HCT116 (cell line): ENCODE results near the gene DOK6. TPM values are rescaled to one million over a fixed set of nuclear protein-coding genes. Genes with fewer than 3 reads are reported as not detected.

Experiments
- ATAC-seq: fragments of 200-7000 bp; cut with Tn5 transposase; 2 replicates; pipeline ENCODE4 v1.9.1; 2020; ENCODE audit warnings: mild to moderate bottlenecking, moderate library complexity
- BruUV-seq: library from RNA; stranded (reverse); fragments of 400-500 nt; replicated peaks from 2 replicates; lab custom pipeline; 2021; lab: Mats Ljungman, UMichigan
- CTCF ChIA-PET: fragments of 300-600 bp; sonication (Branson Sonifier 250); formaldehyde crosslinking; loops from one replicate; lab custom pipeline; 2021; ENCODE audit warnings: antibody characterized with exemption; lab: Charles Lee
- POLR2A ChIA-PET: fragments of 300-600, 350-600 bp; sonication (Branson Sonifier 250); formaldehyde crosslinking; loops from one replicate; lab custom pipeline; 2021; ENCODE audit warnings: antibody characterized with exemption; lab: Charles Lee
- RAD21 ChIA-PET, 2 experiments: fragments of 300-600 bp; sonication (Branson Sonifier 250); formaldehyde crosslinking; loops; one replicate each; lab custom pipeline; 2023; ENCODE audit warnings: low total read pairs in 2 of 2; ENCODE audit not compliant: uncharacterized antibody in 2 of 2, unreplicated experiment in 2 of 2, low non-redundant PET in 1 of 2; lab: Charles Lee
- DNase-seq: peaks from one replicate; pipeline ENCODE4 v3.0.0-alpha.2; 2010; ENCODE audit warnings: low read depth, low spot score
- H2AFZ ChIP-seq: fragments of 200-600 bp; shearing (Covaris generic), sonication (generic); 2 replicates; pipeline ENCODE4 v1.6.1; 2017; ENCODE audit warnings: low read depth, mixed run types, mixed read lengths, antibody characterized with exemption, low read length; ENCODE audit not compliant: poor library complexity, severe bottlenecking
- H3K27ac ChIP-seq: 2 replicates; pipeline ENCODE4 v1.5.1; 2012; ENCODE audit warnings: low read depth, low read length
- H3K27me3 ChIP-seq: fragments of 200-600 bp; sonication (generic); 2 replicates; pipeline ENCODE4 v1.6.1; 2016; ENCODE audit warnings: mixed run types, low read length, mixed read lengths; ENCODE audit not compliant: insufficient read depth
- H3K36me3 ChIP-seq, 2 experiments: fragments of 200-500 bp in 1 of 2; fragments of 200-600 bp in 1 of 2; sonication (Bioruptor generic) in 1 of 2; sonication (generic) in 1 of 2; 2 replicates each; pipeline versions ENCODE4 v1.5.1 to v1.6.1; 2014 to 2016; ENCODE audit warnings: low read length in 2 of 2, inconsistent platforms in 1 of 2, mixed read lengths in 1 of 2, mixed run types in 1 of 2; ENCODE audit not compliant: insufficient read depth in 2 of 2, control insufficient read depth in 1 of 2
- H3K4me1 ChIP-seq, 2 experiments: fragments of 200-600 bp in 1 of 2; sonication (generic) in 1 of 2; 2 replicates each; pipeline versions ENCODE4 v1.5.1 to v1.6.1; 2012 to 2017; ENCODE audit warnings: low read length in 2 of 2, inconsistent platforms in 1 of 2, mild to moderate bottlenecking in 1 of 2, mixed read lengths in 1 of 2, mixed run types in 1 of 2, moderate library complexity in 1 of 2; ENCODE audit not compliant: insufficient read depth in 2 of 2, control insufficient read depth in 1 of 2
- H3K4me2 ChIP-seq: fragments of 200-600 bp; sonication (generic); 2 replicates; pipeline ENCODE4 v1.6.1; 2017; ENCODE audit warnings: mixed run types, low read length, mixed read lengths
- H3K4me3 ChIP-seq, 2 experiments: fragments of 200-600 bp in 1 of 2; sonication (generic) in 1 of 2; replicated peaks in 1 of 2; 2 replicates each; pipeline ENCODE4 v1.5.1; 2011 to 2016; ENCODE audit warnings: low read length in 2 of 2, control low read depth in 1 of 2, low read depth in 1 of 2, mild to moderate bottlenecking in 1 of 2, mixed read lengths in 1 of 2, mixed run types in 1 of 2
- H3K79me2 ChIP-seq: fragments of 200-600 bp; sonication (generic); 2 replicates; pipeline ENCODE4 v1.6.1; 2017; ENCODE audit warnings: mild to moderate bottlenecking, mixed run types, low read length, moderate library complexity, mixed read lengths; ENCODE audit not compliant: insufficient read depth
- H3K9ac ChIP-seq: fragments of 200-600 bp; sonication (generic); 2 replicates; pipeline ENCODE4 v1.6.1; 2016; ENCODE audit warnings: low read length, mixed read lengths
- H3K9me2 ChIP-seq: fragments of 200-600 bp; sonication (generic), shearing (Covaris generic); 2 replicates; pipeline ENCODE4 v1.6.1; 2017; ENCODE audit warnings: mixed run types, mild to moderate bottlenecking, moderate library complexity; ENCODE audit not compliant: insufficient read depth
- H3K9me3 ChIP-seq, 2 experiments: fragments of 200-500 bp in 1 of 2; fragments of 200-600 bp in 1 of 2; sonication (Bioruptor generic) in 1 of 2; sonication (generic) in 1 of 2; 2 replicates each; pipeline ENCODE4 v1.6.1; 2014 to 2017; ENCODE audit warnings: low read length in 2 of 2, mixed read lengths in 2 of 2, inconsistent platforms in 1 of 2, low read depth in 1 of 2, mild to moderate bottlenecking in 1 of 2, mixed run types in 1 of 2, moderate library complexity in 1 of 2; ENCODE audit not compliant: control insufficient read depth in 1 of 2, insufficient read depth in 1 of 2
- H4K20me1 ChIP-seq: fragments of 200-600 bp; sonication (generic), shearing (Covaris generic); 2 replicates; pipeline ENCODE4 v1.6.1; 2017; ENCODE audit warnings: mixed run types, mild to moderate bottlenecking, moderate library complexity; ENCODE audit not compliant: insufficient read depth
- CBX3 ChIP-seq: IDR thresholded peaks from 2 replicates; pipeline ENCODE4 v1.6.1; 2012; ENCODE audit warnings: low read depth
- POLR2A ChIP-seq: IDR thresholded peaks from 2 replicates; pipeline ENCODE4 v1.7.0; 2011; ENCODE audit warnings: borderline replicate concordance; ENCODE audit not compliant: insufficient read depth, insufficient read length; ENCODE audit errors: extremely low read depth
- POLR2AphosphoS5 ChIP-seq: IDR thresholded peaks from 2 replicates; pipeline ENCODE4 v1.6.1; 2011; ENCODE audit warnings: mild to moderate bottlenecking, low read depth, low read length, moderate library complexity
- RAD21 ChIP-seq: IDR thresholded peaks from 2 replicates; pipeline ENCODE4 v1.6.1; 2012; ENCODE audit warnings: low read depth, mild to moderate bottlenecking
- SIN3A ChIP-seq: IDR thresholded peaks from 2 replicates; pipeline ENCODE4 v1.6.1; 2012; ENCODE audit warnings: low read depth
- SP1 ChIP-seq: IDR thresholded peaks from 2 replicates; pipeline ENCODE4 v1.6.1; 2012; ENCODE audit warnings: low read depth
- SRF ChIP-seq: IDR thresholded peaks from 2 replicates; pipeline ENCODE4 v1.6.1; 2012; ENCODE audit warnings: low read depth
- YY1 ChIP-seq: IDR thresholded peaks from 2 replicates; pipeline ENCODE4 v1.6.1; 2011; ENCODE audit warnings: low read length, low read depth, moderate library complexity, mild to moderate bottlenecking; ENCODE audit not compliant: insufficient replicate concordance; ENCODE audit errors: extremely low read depth
- ZFX ChIP-seq: fragments of 450-650 bp; IDR thresholded peaks from 2 replicates; pipeline ENCODE4 v1.6.1; 2017
- ZNF274 ChIP-seq: fragments of 200-500 bp; sonication (Bioruptor generic); IDR thresholded peaks from 2 replicates; pipeline ENCODE4 v1.6.1; 2014; ENCODE audit warnings: mild to moderate bottlenecking, low read depth, low read length, inconsistent platforms
- intact Hi-C: fragments of 100-400 bp; cut with micrococcal nuclease; formaldehyde crosslinking; loops from 2 replicates; pipeline ENCODE4 v1.10.0; 2022
- total RNA-seq: library from RNA; stranded (reverse); gene quantifications from one replicate; pipeline ENCODE4 v1.2.1, GENCODE V29; 2021; ENCODE audit not compliant: unreplicated experiment
- TF ChIP-seq, protein P1 (sequence below): IDR thresholded peaks from 2 replicates; pipeline ENCODE4 v1.6.1; 2011; ENCODE audit warnings: mild to moderate bottlenecking, low read length, moderate library complexity; ENCODE audit not compliant: insufficient replicate concordance; ENCODE audit errors: extremely low read depth
- TF ChIP-seq, protein P2 (sequence below): IDR thresholded peaks from 2 replicates; pipeline ENCODE4 v1.6.1; 2012
- TF ChIP-seq, protein P3 (sequence below): IDR thresholded peaks from 2 replicates; pipeline ENCODE4 v1.6.1; 2012

The DOK6 gene
- total RNA-seq, 1 experiment from 2014 or later = not detected

DNA sequence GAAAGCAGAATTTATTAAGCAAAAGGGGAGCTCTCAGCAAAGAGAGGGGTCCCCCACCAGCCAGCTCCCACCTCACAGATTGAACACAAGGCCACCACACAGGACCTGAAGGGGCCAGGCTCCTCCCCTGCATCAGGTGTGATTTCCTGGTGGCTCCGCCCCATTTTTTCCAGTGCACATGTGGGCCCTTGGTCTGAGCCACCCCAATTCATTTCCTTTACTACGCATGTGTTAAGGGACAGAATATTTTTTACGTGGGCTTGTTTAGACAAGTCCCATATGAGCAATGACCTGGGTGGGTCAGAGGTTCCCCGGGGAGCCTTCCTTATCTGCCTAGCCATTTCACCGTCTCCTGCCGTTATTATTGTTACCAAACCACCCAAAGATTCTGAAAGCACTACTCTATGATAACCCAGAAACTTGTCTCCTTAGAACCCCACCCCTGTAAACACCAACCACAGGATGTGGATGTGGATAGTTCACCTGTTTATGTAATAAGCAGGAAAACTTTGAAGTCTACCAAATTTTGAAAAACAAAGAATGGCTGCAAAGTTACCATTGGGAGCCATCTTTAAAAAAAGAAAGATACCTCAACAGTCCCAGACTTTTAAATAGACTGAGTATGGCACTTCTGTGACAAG lies 355.3 kb downstream of the DOK6 start (continued):
- no peak for TF ChIP-seq RAD21
- TF ChIP-seq, protein P1, sequence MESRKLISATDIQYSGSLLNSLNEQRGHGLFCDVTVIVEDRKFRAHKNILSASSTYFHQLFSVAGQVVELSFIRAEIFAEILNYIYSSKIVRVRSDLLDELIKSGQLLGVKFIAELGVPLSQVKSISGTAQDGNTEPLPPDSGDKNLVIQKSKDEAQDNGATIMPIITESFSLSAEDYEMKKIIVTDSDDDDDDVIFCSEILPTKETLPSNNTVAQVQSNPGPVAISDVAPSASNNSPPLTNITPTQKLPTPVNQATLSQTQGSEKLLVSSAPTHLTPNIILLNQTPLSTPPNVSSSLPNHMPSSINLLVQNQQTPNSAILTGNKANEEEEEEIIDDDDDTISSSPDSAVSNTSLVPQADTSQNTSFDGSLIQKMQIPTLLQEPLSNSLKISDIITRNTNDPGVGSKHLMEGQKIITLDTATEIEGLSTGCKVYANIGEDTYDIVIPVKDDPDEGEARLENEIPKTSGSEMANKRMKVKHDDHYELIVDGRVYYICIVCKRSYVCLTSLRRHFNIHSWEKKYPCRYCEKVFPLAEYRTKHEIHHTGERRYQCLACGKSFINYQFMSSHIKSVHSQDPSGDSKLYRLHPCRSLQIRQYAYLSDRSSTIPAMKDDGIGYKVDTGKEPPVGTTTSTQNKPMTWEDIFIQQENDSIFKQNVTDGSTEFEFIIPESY = no peak
- no peak for TF ChIP-seq SP1

DNA sequence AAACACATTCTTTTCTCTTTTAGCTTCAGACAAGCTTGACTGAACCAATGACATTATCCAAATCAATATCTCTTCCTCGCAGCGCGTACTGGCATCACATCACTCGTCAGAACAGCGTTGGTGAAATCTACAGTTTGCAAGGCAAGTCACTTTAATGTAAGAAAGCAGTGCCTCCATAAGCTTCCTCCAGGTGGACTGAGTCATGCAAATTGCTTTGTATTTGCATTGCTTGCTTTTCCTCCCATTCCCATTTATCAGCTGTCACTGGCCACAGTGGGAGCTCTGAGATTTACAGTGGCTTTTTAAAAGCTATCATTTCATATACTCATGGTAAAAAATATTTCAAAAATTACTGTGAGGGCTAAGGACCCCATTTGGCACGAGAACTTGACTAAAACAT lies 357.0 kb downstream of the DOK6 start:
- Histone ChIP-seq H3K27ac (no peak overlapping the region), H3K4me2 (no peak overlapping the region), H2AFZ (no peak overlapping the region), H3K4me3 (no peak overlapping the region), H3K27me3 (no peaks in the 10 kb centered on the region), H3K36me3 (no peaks in the 10 kb centered on the region), H3K79me2 (no peaks in the 10 kb centered on the region), H3K9me2 (no peaks in the 10 kb centered on the region), H3K9ac (no peak overlapping the region), H3K9me3 (no peaks in the 10 kb centered on the region), H4K20me1 (no peaks in the 10 kb centered on the region), H3K4me1 (no peaks in the 10 kb centered on the region)
- no TSS peak for BruUV-seq
- RAD21 ChIA-PET = no interaction called here
- DNase-seq (no peak), ATAC-seq (no peak)
- POLR2A ChIA-PET = no interaction called here
- CTCF ChIA-PET = no interaction called here
- TF ChIP-seq POLR2AphosphoS5 = no peak
- TF ChIP-seq, protein P2, sequence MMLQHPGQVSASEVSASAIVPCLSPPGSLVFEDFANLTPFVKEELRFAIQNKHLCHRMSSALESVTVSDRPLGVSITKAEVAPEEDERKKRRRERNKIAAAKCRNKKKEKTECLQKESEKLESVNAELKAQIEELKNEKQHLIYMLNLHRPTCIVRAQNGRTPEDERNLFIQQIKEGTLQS = no peak
- no peak for TF ChIP-seq SIN3A
- no peak for TF ChIP-seq RAD21
- TF ChIP-seq YY1 = no peak
- TF ChIP-seq, protein P1 = no peak
- TF ChIP-seq SP1 = no peak
- no peak for TF ChIP-seq POLR2A
- TF ChIP-seq, protein P3, sequence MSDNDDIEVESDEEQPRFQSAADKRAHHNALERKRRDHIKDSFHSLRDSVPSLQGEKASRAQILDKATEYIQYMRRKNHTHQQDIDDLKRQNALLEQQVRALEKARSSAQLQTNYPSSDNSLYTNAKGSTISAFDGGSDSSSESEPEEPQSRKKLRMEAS = no peak
- no peak for TF ChIP-seq ZFX
- no peak for TF ChIP-seq ZNF274
- no peak for TF ChIP-seq CBX3
- no peak for TF ChIP-seq SRF
- intact Hi-C loops = no loop called here
